H1 (cell line): ENCODE results near the gene SNAI1. TPM values are rescaled to one million over a fixed set of nuclear protein-coding genes. Genes with fewer than 3 reads are reported as not detected.

Source experiments
- ATF3 ChIP-seq: IDR thresholded peaks from 2 replicates; pipeline ENCODE4 v1.6.1; 2011; ENCODE audit warnings: low read depth, mild to moderate bottlenecking, low read length; ENCODE audit not compliant: insufficient read depth
- EZH2 ChIP-seq: fragments of 200-600 bp; sonication (generic); IDR thresholded peaks from 2 replicates; pipeline ENCODE4 v1.7.1; 2012; ENCODE audit warnings: low read depth, mild to moderate bottlenecking, moderate library complexity, low read length, inconsistent platforms; ENCODE audit not compliant: severe bottlenecking
- SIN3A ChIP-seq, 2 experiments: IDR thresholded peaks in 1 of 2; conservative IDR thresholded peaks in 1 of 2; 2 replicates each; pipeline ENCODE4 v1.6.1; 2011 to 2012; ENCODE audit warnings: low read length in 2 of 2, improper control_type of control experiment in 1 of 2, low read depth in 1 of 2, mild to moderate bottlenecking in 1 of 2
- polyA plus RNA-seq, 7 experiments: library from polyadenylated mRNA; depleted of rRNA in 3 of 7; stranded (reverse) in 5 of 7; unstranded in 2 of 7; fragments of >200 nt in 5 of 7; fragments of 200-250 nt in 2 of 7; gene quantifications; 1 replicate in 5 of 7; 2 replicates in 1 of 7; 4 replicates in 1 of 7; pipeline versions ENCODE4 v1.2.1 to v1.2.3, GENCODE V29; 2011 to 2013; ENCODE audit warnings: missing spikeins in 2 of 7, mixed read lengths in 2 of 7
- total RNA-seq: library from RNA; stranded (reverse); fragmentation: NEBNext Ultra II Directional; extraction: Animal tissue kit (Norgen Biotek cat#: 25700); gene quantifications from 2 replicates; pipeline ENCODE4 v1.2.1, GENCODE V29; 2021

Gene SNAI1
- total and polyA plus RNA-seq, 2 of the 8 experiments (the other 6 are each of a cell fraction or from before 2014, with no cell fraction given) = 6.5 to 8.0 TPM

GRCh38 chr20:49969234-49969633 is 13.5 kb upstream of the SNAI1 start (continued):
- TF ChIP-seq ATF3 = no peak
- TF ChIP-seq SIN3A (conservative IDR thresholded peaks at IDR 0.05 in 1 of 2, IDR thresholded peaks at IDR 0.05 in 1 of 2; ENCODE audit: low read depth in 1 of 2, low read length in 2 of 2) = no peak
- no peak for TF ChIP-seq EZH2
- TF ChIP-seq, all 59 proteins: peak for 0
